Measurements from ENCODE around the gene PICK1.

PICK1 gene

DNA sequence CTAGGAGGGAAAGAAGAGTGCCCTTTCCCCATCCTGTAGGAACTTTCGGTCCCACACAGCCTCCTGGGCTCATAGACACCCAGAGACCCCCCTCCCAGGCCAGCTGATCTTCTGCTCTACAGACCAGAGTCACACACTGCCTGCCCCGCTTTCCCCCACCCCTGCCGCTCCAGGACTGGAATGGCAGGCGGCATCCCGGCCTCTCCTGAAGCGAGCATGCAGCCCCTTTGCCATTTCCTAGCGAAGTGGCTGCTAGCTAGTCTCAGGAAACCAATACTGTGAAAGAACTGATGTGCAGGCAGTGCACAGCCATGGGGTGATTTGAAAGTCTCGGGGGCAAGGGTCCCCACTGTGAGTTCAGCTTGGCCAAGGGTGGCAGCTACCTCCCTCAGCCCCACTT lies 8.3 kb downstream of the PICK1 start:
- TF ChIP-seq, protein P1, sequence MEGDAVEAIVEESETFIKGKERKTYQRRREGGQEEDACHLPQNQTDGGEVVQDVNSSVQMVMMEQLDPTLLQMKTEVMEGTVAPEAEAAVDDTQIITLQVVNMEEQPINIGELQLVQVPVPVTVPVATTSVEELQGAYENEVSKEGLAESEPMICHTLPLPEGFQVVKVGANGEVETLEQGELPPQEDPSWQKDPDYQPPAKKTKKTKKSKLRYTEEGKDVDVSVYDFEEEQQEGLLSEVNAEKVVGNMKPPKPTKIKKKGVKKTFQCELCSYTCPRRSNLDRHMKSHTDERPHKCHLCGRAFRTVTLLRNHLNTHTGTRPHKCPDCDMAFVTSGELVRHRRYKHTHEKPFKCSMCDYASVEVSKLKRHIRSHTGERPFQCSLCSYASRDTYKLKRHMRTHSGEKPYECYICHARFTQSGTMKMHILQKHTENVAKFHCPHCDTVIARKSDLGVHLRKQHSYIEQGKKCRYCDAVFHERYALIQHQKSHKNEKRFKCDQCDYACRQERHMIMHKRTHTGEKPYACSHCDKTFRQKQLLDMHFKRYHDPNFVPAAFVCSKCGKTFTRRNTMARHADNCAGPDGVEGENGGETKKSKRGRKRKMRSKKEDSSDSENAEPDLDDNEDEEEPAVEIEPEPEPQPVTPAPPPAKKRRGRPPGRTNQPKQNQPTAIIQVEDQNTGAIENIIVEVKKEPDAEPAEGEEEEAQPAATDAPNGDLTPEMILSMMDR (IDR thresholded peaks at IDR 0.05; ENCODE audit: insufficient read depth, missing control alignments): no peak
- DNase-seq (ENCODE audit: insufficient read length, low spot score) (no peak), FAIRE-seq (no peak)

DNA sequence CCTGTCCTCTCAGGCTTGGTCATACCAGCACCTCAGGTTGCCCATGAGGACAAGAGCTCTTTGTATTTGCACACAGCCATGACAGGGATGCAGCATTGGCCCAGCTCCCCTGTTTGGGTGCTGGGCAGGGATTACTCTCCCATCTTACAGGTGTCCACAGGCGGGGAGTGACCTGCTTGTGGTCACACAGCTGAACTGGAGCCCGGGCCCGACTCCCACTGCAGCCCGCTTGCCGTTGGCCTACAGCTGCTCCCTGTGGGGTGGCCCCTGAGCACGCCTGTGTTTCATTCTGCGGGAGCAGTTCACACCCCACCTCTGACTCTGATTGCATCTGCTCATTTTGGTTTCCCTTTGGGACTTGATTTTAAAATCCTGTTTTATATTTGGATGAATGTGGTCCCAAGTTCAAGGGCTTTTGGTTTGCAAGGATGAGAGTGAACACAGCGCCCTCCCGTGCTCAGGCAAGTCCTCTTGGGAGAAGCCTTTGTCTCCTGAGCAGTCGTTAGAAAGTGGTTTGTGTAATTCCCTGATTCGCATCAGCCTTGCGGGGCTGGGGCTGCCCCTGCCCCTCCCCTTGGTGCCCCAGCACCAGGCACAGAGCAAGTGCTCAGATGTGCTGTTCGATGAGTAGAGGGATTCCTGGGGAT lies 9.3 kb downstream of the PICK1 start:
- DNase-seq (ENCODE audit: insufficient read length, low spot score): no peak
- no peak for FAIRE-seq
- TF ChIP-seq, protein P1 (IDR thresholded peaks at IDR 0.05; ENCODE audit: insufficient read depth, missing control alignments): no peak

DNA sequence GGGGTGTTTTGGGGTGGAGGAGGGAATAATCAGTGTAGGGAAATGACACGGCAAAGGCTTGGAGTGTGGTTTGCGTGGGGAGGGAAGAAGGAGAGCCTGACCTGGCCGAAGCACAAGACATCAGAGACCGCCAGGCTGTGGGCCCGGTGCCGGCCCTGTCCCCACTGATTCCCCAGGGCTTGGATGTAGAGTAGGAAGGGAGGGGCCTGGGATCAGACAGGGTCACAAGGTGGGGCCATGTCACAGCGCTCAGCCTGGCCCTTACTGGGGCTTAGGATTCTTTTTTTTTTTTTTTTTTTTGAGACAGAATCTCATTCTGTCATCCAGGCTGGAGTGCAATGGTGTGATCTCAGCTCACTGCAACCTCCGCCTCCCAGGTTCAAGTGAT lies 9.8 kb downstream of the PICK1 start:
- FAIRE-seq (no peak), DNase-seq (ENCODE audit: insufficient read length, low spot score) (no peak)
- TF ChIP-seq, protein P1 (IDR thresholded peaks at IDR 0.05; ENCODE audit: insufficient read depth, missing control alignments): no peak

DNA sequence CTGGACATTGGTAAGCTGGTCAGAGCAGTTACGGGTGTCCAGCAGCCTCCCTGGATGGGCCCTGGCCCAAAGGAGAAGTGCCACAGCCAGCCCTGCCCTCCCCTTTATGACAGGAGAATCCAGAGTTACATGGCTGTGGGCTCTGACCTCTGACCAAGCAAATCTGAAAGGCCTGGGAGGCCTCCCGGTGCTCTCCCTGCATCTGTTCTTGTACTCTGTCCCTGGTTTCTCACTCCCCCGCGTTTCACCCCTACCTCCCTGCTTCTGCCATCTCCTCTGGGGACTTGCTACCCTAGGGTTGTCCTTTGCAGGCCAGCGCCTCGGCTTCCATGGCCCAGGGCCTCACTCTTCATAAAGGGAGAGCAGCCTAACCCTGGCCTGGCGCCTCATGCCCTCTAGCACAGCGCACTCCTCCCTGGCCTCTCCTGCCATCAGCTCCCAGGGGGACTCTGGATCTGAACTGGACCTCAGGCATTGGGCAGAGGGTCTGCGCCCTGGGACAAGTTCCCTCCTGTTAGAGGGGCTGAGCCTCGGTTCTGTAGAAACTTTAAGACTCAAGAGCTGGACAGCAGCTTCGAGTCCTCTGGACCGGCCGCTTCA lies 10.7 kb downstream of the PICK1 start:
- DNase-seq (ENCODE audit: insufficient read length, low spot score) (no peak), FAIRE-seq (no peak)
- TF ChIP-seq, protein P1 (IDR thresholded peaks at IDR 0.05; ENCODE audit: insufficient read depth, missing control alignments): no peak

DNA sequence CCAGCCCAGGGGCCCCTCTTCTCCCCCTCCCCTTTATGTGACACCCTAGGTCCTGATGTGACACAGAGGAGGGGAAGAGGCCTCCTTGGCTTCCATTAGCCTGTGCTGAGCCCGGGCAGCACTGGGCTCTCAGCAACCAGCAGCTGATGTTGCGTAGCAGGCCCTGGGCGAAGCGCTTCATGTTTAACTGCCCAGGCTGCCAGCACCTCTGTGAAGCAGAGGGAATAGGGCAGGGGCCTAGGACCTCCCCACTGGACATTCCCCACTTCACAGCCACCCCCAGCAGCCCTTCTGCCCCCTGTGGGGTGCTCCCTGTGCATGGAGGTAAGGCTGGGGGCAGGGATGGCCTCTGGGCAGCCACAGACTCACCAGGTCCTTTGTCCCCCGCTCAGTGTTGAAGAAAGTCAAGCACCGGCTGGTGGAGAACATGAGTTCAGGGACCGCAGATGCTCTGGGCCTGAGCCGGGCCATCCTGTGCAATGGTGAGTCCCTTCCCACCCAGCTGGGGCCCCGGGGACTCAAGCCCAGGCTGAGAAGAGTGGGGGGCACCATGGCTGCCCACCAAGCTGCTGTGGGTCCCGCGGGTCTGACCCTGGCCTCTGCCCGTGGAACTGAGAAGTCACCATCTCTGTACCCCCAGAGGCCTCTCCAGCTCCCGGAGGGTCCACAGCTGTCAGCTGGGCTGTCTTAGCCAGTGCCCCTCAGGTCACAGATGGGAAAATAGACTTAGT lies 11.6 kb downstream of the PICK1 start:
- FAIRE-seq: no peak
- no peak for DNase-seq (ENCODE audit: insufficient read length, low spot score)
- TF ChIP-seq, protein P1 (IDR thresholded peaks at IDR 0.05; ENCODE audit: insufficient read depth, missing control alignments): no peak

DNA sequence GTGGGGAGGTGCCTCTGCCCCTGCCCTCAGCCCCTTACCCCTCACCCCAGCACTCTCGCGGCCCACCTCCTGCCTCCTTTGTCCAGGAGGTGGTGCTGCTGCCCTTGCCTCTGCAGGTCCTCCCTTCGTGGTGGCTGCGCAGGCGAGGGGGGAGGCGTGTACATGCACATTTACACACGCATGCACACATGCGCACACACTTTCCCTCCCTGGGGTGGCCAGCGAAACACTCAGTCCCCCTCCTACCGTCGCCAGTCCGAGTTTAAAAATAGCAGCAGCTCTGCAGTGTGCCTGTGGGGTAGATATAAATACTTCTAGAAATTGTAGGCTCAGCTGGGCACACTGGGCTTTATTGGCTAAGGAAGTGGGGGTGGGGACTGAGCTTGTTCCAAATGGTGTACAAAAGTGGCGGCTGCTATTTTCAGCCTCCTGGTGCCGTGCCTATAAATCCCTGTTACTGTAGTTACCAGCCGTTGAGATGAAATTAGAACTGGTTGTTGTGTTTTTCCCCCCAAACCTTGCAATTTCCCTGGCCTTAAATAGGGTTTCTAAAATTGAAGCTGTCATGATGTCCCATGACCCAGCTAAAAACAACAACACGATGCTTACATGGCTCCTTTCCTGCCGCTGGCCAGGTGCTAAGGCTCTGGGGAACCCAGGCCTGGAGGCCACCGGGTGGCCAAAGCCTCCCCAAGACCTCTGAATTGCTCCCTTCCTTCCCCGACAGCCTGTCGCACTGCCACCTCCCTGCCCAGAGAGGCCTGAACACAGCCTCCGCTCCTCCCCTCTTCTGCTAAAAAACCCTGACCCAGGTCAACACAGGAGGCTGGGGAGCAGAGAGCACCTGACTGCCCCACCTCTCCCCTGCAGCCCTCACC lies 12.4 kb downstream of the PICK1 start:
- FAIRE-seq (no peak), DNase-seq (ENCODE audit: insufficient read length, low spot score) (no peak)
- TF ChIP-seq, protein P1 (IDR thresholded peaks at IDR 0.05; ENCODE audit: insufficient read depth, missing control alignments): peak; percentile 30
